Stomach (tissue), 4 donors: ENCODE results near the gene INSR.
A peak's percentile ranks its signal among the peaks of the same experiment; 100 is the strongest.

Experiments
- EP300 ChIP-seq: sonication (generic); formaldehyde crosslinking; IDR thresholded peaks from one replicate; pipeline ENCODE4 v1.6.1; 2017; ENCODE audit warnings: antibody characterized with exemption
- POLR2A ChIP-seq, 4 donors: fragments of 450-650 bp; IDR thresholded peaks; one replicate each; pipeline ENCODE4 v1.6.1; 2016; ENCODE audit warnings: antibody characterized with exemption in 4 of 4, control low read depth in 2 of 4, mild to moderate bottlenecking in 1 of 4, moderate library complexity in 1 of 4
- POLR2AphosphoS5 ChIP-seq, 3 donors: sonication (generic); formaldehyde crosslinking; IDR thresholded peaks; one replicate each; pipeline ENCODE4 v1.6.1; 2016; ENCODE audit warnings: antibody characterized with exemption in 3 of 3
- TF ChIP-seq, protein P1 (sequence below), 7 experiments: fragments of 450-650 bp in 4 of 7; fragments of 200-600 bp in 3 of 7; sonication (generic) in 3 of 7; IDR thresholded peaks; one replicate each; pipeline ENCODE4 v1.5.1; 2016 to 2019; ENCODE audit warnings: antibody characterized with exemption in 7 of 7, control low read depth in 2 of 7, mild to moderate bottlenecking in 1 of 7

GRCh38 chr19:7326105-7326877 lies 32.1 kb upstream of the INSR start:
- TF ChIP-seq EP300 (no peak), POLR2A (IDR thresholded peaks at IDR 0.05) (no peak), POLR2AphosphoS5 (IDR thresholded peaks at IDR 0.05) (no peak)
- TF ChIP-seq, protein P1, sequence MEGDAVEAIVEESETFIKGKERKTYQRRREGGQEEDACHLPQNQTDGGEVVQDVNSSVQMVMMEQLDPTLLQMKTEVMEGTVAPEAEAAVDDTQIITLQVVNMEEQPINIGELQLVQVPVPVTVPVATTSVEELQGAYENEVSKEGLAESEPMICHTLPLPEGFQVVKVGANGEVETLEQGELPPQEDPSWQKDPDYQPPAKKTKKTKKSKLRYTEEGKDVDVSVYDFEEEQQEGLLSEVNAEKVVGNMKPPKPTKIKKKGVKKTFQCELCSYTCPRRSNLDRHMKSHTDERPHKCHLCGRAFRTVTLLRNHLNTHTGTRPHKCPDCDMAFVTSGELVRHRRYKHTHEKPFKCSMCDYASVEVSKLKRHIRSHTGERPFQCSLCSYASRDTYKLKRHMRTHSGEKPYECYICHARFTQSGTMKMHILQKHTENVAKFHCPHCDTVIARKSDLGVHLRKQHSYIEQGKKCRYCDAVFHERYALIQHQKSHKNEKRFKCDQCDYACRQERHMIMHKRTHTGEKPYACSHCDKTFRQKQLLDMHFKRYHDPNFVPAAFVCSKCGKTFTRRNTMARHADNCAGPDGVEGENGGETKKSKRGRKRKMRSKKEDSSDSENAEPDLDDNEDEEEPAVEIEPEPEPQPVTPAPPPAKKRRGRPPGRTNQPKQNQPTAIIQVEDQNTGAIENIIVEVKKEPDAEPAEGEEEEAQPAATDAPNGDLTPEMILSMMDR (IDR thresholded peaks at IDR 0.05), result peak in 1 of 7 experiments; percentile 20
